Measurements from ENCODE around the gene RABL6.
"Not testable (repeated sequence)": the region's sequence is repeated elsewhere in the genome, so short reads cannot be mapped to it uniquely, and the experiment has no call there.

The RABL6 gene

GRCh38 chr9:136882109-136882946, 74.6 kb downstream of the RABL6 start:
- peak; percentile 87 for DNase-seq (ENCODE audit: low spot score)

GRCh38 chr9:136882947-136883283, 75.2 kb downstream of the RABL6 start:
- DNase-seq (ENCODE audit: low spot score): not testable (repeated sequence)

- not testable (repeated sequence) for DNase-seq (ENCODE audit: low spot score)
These were observed 75.9 kb downstream of the RABL6 start for GRCh38 chr9:136883670-136884069.

GRCh38 chr9:136885950-136886578, 78.3 kb downstream of the RABL6 start, which contains the start of gene TRAF2:
Gene TRAF2 (plus strand): TSS chr9:136886516. CDS start chr9:136898741, 12,225 bp downstream.
- peak; percentile 100 for DNase-seq (ENCODE audit: low spot score)

- peak; percentile 77 for DNase-seq (ENCODE audit: low spot score)
These were observed 79.2 kb downstream of the RABL6 start for GRCh38 chr9:136886610-136887597.

GRCh38 chr9:136888454-136888853, 80.7 kb downstream of the RABL6 start:
- DNase-seq (ENCODE audit: low spot score): no peak

- DNase-seq (ENCODE audit: low spot score): no peak
These were observed 82.1 kb downstream of the RABL6 start for GRCh38 chr9:136889858-136890257.

GRCh38 chr9:136890661-136891060, 82.9 kb downstream of the RABL6 start:
- no peak for DNase-seq (ENCODE audit: low spot score)
